ENCODE data around the gene HAGHL.
"Not testable (repeated sequence)": the region's sequence is repeated elsewhere in the genome, so short reads cannot be mapped to it uniquely, and the experiment has no call there.

Gene HAGHL

DNA sequence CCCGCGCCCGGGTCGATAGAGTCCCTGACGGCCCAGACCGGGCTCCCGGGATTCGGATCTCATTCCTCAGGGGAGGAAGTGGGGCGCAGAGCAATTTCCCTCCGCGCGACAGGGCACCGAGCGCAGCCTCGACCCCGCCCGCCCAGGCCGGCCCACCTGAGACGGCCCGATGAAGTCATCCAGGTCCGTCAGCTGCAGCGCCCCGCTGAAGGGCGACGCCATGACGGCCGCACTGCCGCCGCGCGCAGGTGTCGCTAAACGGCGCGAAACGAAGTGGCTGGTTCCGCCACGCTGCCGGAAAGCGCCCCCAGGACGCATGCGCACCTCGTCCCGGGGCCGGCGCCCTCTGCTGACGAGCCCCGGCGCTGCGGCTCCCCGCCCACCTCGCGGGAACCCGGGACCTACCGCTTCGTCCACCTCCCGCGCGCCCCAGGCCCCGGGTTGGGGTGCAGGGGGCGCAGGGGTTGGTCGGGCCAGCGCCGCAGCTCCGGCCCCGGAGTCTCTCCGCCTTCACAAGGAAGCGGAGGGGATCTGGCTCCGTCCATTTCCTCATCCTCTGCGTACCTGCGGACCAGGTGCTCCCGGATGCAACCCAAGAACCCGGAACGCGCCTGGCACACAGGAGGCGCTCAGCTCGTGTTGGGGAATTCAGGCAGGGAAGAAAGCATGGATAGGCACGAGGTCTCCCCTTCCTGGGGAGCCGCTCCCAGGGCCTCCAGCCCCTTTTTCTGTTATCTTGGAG lies 14.0 kb downstream of the HAGHL start, which contains the start of gene CIAO3:
Gene CIAO3 (minus strand): TSS at position 234 of the 742 bp plus-strand sequence. CDS start 12 bp downstream, at position 222.
- ATAC-seq: peak; percentile 88
- TF ChIP-seq PPARA (CRISPR knock-in tag; IDR thresholded peaks at IDR 0.05; ENCODE audit: borderline replicate concordance): no peak
- TF ChIP-seq ZC3H10 (CRISPR knock-in tag; IDR thresholded peaks at IDR 0.05): no peak

GRCh38 chr16:741986-742629 lies 15.2 kb downstream of the HAGHL start:
- ATAC-seq: no peak
- no peak for TF ChIP-seq ZNF8 (CRISPR knock-in tag; IDR thresholded peaks at IDR 0.05)
- TF ChIP-seq ARNTL (CRISPR knock-in tag; IDR thresholded peaks at IDR 0.05; ENCODE audit: borderline replicate concordance, low read depth): no peak
- TF ChIP-seq PPARA (CRISPR knock-in tag; IDR thresholded peaks at IDR 0.05; ENCODE audit: borderline replicate concordance): no peak
- TF ChIP-seq GLIS3 (CRISPR knock-in tag; IDR thresholded peaks at IDR 0.05): no peak

GRCh38 chr16:742894-743293 lies 16.0 kb downstream of the HAGHL start:
- ATAC-seq: not testable (repeated sequence)

GRCh38 chr16:743794-744500 lies 17.0 kb downstream of the HAGHL start:
- no peak for TF ChIP-seq ISL1 (CRISPR knock-in tag; IDR thresholded peaks at IDR 0.05)
- TF ChIP-seq CSDC2 (CRISPR knock-in tag; IDR thresholded peaks at IDR 0.05): no peak
- no peak for TF ChIP-seq OSR1 (CRISPR knock-in tag; IDR thresholded peaks at IDR 0.05)
- TF ChIP-seq ZNF565 (CRISPR knock-in tag; conservative IDR thresholded peaks at IDR 0.05; ENCODE audit: low read depth): no peak
- TF ChIP-seq TOX (CRISPR knock-in tag; IDR thresholded peaks at IDR 0.05; ENCODE audit: borderline replicate concordance): no peak
- no peak for TF ChIP-seq ZNF8 (CRISPR knock-in tag; IDR thresholded peaks at IDR 0.05)
- TF ChIP-seq PPARA (CRISPR knock-in tag; IDR thresholded peaks at IDR 0.05; ENCODE audit: borderline replicate concordance): no peak
- TF ChIP-seq TCF4 (CRISPR knock-in tag; IDR thresholded peaks at IDR 0.05; ENCODE audit: borderline replicate concordance): no peak
- TF ChIP-seq, protein P1, sequence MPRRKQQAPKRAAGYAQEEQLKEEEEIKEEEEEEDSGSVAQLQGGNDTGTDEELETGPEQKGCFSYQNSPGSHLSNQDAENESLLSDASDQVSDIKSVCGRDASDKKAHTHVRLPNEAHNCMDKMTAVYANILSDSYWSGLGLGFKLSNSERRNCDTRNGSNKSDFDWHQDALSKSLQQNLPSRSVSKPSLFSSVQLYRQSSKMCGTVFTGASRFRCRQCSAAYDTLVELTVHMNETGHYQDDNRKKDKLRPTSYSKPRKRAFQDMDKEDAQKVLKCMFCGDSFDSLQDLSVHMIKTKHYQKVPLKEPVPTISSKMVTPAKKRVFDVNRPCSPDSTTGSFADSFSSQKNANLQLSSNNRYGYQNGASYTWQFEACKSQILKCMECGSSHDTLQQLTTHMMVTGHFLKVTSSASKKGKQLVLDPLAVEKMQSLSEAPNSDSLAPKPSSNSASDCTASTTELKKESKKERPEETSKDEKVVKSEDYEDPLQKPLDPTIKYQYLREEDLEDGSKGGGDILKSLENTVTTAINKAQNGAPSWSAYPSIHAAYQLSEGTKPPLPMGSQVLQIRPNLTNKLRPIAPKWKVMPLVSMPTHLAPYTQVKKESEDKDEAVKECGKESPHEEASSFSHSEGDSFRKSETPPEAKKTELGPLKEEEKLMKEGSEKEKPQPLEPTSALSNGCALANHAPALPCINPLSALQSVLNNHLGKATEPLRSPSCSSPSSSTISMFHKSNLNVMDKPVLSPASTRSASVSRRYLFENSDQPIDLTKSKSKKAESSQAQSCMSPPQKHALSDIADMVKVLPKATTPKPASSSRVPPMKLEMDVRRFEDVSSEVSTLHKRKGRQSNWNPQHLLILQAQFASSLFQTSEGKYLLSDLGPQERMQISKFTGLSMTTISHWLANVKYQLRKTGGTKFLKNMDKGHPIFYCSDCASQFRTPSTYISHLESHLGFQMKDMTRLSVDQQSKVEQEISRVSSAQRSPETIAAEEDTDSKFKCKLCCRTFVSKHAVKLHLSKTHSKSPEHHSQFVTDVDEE (CRISPR knock-in tag; IDR thresholded peaks at IDR 0.05): no peak
- TF ChIP-seq ESRRG (CRISPR knock-in tag; IDR thresholded peaks at IDR 0.05): no peak
- TF ChIP-seq POU6F1 (CRISPR knock-in tag; IDR thresholded peaks at IDR 0.05; ENCODE audit: borderline replicate concordance, low read depth): no peak
- no peak for TF ChIP-seq ZNF70 (CRISPR knock-in tag; IDR thresholded peaks at IDR 0.05)
- ATAC-seq: no peak

GRCh38 chr16:745739-746138 lies 18.8 kb downstream of the HAGHL start:
- TF ChIP-seq ZFP30 (CRISPR knock-in tag; IDR thresholded peaks at IDR 0.05): no peak
- TF ChIP-seq SNAI2 (CRISPR knock-in tag; IDR thresholded peaks at IDR 0.05): no peak
- TF ChIP-seq ZNF70 (CRISPR knock-in tag; IDR thresholded peaks at IDR 0.05): no peak
- TF ChIP-seq ARNTL (CRISPR knock-in tag; IDR thresholded peaks at IDR 0.05; ENCODE audit: borderline replicate concordance, low read depth): no peak
- no peak for TF ChIP-seq ZFP3 (CRISPR knock-in tag; IDR thresholded peaks at IDR 0.05)
- no peak for TF ChIP-seq ZC3H10 (CRISPR knock-in tag; IDR thresholded peaks at IDR 0.05)
- no peak for TF ChIP-seq ESRRG (CRISPR knock-in tag; IDR thresholded peaks at IDR 0.05)
- no peak for TF ChIP-seq OSR1 (CRISPR knock-in tag; IDR thresholded peaks at IDR 0.05)
- peak; percentile 27; the same call in 2 of the 3 replicates for ATAC-seq

- ATAC-seq: no peak
- TF ChIP-seq ZFP3 (CRISPR knock-in tag; IDR thresholded peaks at IDR 0.05) (no peak), PPARA (CRISPR knock-in tag; IDR thresholded peaks at IDR 0.05; ENCODE audit: borderline replicate concordance) (no peak), ZNF565 (CRISPR knock-in tag; conservative IDR thresholded peaks at IDR 0.05; ENCODE audit: low read depth) (no peak), ARNTL (CRISPR knock-in tag; IDR thresholded peaks at IDR 0.05; ENCODE audit: borderline replicate concordance, low read depth) (no peak), CREB5 (CRISPR knock-in tag; IDR thresholded peaks at IDR 0.05; ENCODE audit: low read depth) (no peak), RARB (CRISPR knock-in tag; IDR thresholded peaks at IDR 0.05) (no peak), BACH2 (CRISPR knock-in tag; IDR thresholded peaks at IDR 0.05; ENCODE audit: borderline replicate concordance) (no peak), ZNF8 (CRISPR knock-in tag; IDR thresholded peaks at IDR 0.05) (no peak), SNAI2 (CRISPR knock-in tag; IDR thresholded peaks at IDR 0.05) (no peak), ESRRG (CRISPR knock-in tag; IDR thresholded peaks at IDR 0.05) (no peak)
- TF ChIP-seq, protein P1 (CRISPR knock-in tag; IDR thresholded peaks at IDR 0.05): no peak
Observed at GRCh38 chr16:746637-747036, 19.7 kb downstream of the HAGHL start.

All from SK-N-SH treated with all-trans-retinoic acid at 6 μM for 48 hours (cell line).